SHP77 (cell line): Measurements from ENCODE around the gene SEMA6A.

Source experiments
- DNase-seq, 2 experiments: peaks; one replicate each; lab custom pipeline; 2025; lab: John Stamatoyannopoulos, UW

SEMA6A gene, protein sequence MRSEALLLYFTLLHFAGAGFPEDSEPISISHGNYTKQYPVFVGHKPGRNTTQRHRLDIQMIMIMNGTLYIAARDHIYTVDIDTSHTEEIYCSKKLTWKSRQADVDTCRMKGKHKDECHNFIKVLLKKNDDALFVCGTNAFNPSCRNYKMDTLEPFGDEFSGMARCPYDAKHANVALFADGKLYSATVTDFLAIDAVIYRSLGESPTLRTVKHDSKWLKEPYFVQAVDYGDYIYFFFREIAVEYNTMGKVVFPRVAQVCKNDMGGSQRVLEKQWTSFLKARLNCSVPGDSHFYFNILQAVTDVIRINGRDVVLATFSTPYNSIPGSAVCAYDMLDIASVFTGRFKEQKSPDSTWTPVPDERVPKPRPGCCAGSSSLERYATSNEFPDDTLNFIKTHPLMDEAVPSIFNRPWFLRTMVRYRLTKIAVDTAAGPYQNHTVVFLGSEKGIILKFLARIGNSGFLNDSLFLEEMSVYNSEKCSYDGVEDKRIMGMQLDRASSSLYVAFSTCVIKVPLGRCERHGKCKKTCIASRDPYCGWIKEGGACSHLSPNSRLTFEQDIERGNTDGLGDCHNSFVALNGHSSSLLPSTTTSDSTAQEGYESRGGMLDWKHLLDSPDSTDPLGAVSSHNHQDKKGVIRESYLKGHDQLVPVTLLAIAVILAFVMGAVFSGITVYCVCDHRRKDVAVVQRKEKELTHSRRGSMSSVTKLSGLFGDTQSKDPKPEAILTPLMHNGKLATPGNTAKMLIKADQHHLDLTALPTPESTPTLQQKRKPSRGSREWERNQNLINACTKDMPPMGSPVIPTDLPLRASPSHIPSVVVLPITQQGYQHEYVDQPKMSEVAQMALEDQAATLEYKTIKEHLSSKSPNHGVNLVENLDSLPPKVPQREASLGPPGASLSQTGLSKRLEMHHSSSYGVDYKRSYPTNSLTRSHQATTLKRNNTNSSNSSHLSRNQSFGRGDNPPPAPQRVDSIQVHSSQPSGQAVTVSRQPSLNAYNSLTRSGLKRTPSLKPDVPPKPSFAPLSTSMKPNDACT

DNA sequence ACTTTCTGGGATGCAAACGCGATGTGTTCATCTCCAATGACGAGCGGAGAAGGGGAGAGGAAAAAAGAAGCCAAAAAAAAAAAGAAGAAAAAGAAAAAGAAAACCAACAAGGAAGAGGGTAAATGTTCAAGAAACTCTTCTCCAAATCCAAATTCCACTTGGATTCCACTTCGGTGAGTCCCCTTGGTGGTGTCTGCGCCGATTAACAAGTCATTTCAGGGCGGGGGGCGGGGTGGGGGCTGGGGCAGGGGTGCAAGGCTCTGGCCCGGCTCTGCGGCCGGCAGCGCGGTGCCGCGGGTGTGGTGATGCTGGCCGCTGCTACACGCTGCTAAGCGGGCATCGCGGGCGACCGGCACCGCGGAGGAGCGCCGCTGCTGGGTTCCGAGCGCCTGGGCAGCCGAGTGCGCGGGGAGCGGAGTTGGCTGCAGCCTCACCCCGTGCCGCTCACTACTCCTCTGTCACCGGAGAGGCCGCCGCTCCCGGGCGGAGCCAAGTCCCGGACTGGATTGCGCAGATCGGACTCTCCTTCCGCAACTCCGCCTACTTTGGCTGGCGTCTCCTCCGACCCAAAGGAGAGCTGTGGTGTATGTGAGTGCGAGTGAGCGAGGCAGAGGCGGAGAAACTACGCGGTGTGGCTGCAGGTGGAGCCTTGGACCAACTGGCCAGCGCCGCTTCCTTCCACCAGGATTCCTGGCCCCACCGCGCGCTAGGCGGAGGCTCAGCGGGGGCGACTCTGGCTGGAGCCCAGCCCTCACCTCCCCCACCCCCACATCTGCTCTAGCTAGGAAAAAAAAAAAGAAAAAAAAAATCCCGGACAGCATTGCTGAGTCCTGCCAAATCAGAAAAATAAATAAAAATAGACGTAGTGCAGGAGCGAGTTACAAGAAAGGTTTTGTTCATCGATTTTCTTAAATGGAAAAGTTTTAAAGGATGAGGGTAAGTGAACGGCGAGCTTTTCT, at the start of gene SEMA6A:
TSS of gene SEMA6A (minus strand) at position 457 of the 959 bp plus-strand sequence. CDS start 69,879 bp downstream, outside the sequence.
- no peak for DNase-seq

DNA sequence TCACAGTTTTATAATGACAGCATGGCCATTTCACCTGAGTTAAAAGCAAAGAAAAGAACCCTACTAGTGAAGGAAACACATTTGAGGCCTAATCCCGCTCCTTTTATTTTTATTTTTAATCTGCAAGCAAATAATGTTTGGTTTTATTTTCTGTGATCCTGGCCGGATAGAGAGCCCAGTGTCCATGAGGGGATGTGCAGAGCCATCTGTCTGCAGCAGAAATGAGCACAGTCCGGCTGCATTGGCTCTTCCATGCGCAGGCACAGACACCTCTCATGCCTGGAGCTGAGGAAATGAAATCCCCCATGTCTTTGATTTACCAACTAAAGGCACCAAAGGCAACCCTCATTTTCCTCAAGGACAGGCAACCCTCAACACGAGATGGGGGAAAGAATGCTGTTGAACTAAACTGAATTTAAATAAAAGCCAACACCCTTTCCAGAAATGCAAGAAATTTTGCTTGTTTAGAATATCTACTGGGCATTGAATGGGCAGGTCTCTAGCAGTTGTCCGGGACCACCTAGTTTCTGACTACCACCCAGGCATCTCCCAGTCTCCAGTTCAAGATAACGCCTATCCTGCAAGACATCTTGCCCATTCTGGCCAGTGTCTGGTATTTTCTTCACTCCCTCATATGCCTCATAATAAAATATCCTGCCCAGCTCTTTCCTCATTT, 47.9 kb upstream of the SEMA6A start:
- no peak for DNase-seq

DNA sequence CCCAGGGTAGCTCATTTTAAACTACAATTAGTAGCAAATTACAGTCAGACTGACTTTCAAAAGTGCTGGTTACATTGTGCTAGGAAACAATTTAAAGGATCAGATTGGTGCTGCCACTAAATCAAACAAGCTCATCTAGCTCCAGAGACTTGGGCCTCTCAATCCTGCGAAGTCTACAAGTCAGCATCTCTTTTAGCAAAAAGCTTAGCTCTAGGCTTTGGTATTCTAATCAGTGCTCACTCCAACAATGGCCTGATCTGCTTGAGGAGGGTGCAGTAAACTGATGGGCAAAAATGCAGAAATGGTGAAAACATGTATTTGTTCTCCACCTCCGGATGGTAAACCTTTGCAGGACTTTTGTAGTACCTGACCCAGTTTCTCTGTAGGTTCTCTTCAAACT, 47.0 kb upstream of the SEMA6A start:
- DNase-seq = no peak

DNA sequence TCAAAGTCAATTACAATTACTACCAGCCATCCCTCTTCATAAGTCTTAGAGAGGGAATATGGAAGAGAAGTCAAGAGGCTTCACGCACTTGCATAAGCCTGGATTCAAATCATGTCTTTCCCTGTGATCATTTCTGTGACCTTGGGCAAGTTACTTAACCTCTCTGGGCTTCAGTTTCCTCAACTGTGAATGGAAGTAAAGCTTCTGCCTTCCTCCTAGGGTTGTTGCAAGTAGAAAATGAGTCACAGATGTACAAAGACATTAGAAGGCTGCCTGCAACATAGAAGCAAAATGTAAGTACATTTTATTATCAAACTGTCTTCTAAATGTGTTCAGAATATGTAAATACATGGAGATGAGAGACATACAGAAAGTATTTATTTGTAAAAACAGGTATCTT, 42.3 kb upstream of the SEMA6A start:
- DNase-seq = no peak

DNA sequence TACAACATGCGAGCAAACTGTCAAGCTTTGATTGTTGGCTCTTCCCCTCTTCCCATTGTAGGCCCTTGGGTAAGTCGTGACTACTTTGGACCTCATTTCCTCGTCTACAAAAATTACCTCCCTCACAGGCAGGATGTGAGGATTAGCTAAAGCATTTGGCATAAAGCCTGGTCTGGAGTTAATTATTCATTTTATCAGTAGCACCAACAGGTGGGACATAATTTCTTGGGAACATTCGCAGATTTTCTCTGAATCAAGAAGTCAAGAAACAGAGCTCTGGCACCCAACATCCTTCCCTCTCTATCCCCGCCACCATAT, 39.9 kb upstream of the SEMA6A start:
- DNase-seq = no peak

DNA sequence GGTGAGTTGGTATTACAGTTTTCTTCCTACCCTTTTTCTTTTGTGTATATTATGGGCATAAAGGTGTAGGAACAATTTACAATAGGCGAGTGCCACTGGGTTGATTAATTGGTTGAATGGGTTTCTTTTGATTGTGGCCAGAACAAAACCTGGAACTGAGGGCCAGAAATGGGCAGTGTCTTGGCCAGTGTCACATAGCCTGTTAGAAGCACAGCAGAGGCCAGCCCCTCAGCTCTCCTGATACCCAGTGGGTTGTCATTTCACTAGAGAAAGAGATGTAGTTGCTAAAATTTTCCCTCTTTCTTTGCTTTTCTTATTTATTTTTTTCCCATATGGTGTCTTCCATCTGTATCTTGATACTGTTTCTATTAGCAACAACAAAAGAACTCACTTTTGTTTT, 38.8 kb upstream of the SEMA6A start:
- no peak for DNase-seq

DNA sequence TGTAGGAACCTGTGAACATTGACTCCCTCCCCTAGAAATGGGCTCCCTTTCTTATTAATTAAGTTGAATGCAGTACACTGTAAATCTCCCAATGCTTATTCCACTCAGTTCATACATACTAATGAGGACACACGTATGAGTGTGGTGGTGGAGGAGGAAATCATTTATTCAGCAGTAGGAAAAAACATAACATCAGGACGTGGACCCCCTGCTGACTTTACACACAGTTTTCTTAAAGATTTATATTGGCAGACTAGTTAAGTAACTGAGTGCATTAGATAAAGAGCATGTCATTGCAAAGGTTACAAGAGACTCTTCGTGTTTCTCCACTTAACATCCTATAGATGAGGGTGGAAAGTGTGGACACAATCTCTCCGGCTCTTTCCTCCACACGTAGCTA, 37.8 kb upstream of the SEMA6A start:
- no peak for DNase-seq

DNA sequence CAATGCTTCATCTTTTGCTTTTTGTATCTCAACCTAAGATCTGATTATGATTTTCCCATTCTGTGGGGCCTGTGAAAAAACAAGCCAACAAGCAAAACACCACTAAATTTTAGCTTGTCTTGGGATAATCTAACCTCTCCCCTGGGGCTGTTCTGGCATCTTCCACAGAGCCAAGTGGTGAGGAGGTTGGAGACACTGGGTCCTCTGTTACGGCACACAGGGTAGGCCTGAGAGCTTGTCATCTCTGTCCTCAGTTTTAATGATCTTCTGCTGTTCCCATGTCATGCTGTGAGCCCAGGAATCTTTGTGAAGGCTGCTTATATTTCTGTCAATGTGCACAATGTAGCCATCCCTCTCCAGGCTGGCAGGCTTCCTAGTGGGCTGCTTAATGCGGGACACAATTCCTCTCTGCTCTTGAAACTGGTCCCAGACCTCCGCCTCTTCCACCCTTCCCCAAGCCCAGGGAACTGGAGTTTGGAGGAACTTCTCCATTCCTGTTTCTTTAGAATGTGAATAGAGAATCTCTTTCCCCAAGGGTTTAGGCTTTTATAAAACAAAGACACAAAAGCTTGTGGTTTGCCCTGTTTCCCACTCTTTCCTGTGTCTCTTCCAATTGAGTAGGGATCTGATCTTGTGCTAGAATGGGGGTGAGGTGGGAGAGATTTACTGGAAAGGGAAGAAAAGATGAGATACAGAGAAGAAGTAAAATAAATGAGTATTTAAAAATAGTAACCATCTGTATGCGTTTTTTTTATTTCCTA, 30.9 kb upstream of the SEMA6A start:
- DNase-seq = no peak

DNA sequence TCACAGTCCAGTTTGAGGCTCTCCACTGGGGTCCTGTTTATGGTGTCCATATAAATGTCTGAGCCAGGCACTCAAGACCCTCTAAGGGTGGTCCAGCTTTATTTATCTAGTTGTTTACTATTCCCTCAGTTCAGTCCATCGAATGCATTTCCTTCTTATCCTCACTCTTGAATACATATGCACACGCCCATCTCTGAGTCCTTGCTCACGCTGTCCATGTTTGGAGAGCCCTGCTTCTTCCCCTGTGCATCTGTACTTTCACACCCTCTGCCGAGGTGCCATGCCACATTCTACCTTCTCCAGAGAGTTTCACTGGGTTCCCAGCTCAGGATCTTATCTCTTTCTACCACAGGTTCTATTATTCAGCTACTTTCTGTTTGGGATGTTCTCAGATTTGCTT, 30.2 kb upstream of the SEMA6A start:
- no peak for DNase-seq

DNA sequence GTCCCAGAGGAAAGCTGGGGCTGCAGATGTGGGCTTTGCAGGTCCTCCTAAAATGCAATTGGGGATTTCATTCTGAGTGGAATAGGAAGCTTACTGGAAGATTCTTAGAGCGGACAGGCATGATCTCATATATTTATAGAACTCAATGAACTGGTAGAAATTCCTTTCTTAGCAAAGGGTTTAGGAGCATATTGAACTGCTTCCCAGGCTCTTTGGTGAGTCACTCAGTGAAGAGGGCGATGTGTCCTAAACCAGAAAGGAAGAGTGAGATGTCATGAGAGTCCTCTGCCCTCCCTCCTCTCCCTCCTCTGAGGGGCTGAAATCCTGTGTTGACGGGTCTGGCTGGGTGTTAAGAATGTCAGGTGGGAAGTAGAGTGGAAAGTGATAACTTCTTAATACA, 26.3 kb upstream of the SEMA6A start:
- DNase-seq = no peak

DNA sequence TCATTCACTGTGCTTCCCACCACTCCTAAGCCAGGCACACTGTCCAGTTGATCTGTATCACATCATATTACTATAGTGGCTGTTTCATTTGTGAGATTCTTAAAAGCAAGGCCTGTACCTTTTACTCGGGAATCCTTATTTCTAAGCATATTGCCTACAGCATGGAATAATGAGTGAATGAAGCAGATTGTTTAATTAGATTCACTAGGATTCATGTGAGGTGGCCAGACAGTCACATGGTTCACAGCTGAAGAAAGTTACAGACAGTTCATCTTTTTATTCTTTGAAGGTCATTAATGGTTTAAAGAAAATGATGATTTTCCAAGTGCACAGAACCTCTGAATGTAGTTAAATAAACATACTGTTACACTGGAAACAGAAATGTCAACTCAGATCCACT, 24.3 kb upstream of the SEMA6A start:
- no peak for DNase-seq

DNA sequence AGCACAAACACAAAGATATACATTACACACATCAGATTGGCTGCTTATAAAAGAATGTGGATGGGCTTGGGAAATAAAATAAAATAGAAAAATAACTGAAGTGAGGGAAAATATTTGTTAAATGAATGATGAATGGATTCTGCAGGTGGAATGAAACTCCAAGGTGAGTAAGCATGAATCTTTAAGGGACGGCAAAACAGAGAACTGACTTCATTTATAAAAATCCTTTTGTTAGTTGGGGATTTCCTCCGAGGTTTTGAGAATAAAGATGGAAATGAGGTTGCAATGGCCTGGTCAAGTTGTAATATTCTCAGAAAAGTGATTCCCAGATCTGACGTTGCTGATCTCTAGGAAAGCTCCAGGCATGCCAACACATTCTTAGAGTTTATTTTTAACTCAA, 20.9 kb upstream of the SEMA6A start:
- no peak for DNase-seq

DNA sequence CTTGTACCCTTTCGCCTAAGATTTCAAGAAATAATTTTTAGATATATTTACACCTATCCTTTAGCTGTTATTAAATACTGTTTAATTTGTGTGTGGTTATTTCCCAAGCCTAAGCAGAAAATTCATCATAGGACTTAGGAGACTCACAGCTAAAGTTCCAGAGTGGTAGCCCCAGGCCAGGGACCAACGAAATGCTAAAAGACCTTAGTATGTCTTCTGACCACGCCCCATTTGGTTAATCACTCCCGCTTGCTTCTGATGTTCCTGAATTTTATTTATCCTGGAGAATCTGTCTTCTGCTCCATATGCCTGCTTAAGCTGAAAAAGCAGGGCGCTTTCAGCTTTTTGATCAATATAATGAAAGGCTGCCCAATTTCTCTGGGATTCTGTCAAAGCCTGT, 18.7 kb upstream of the SEMA6A start:
- DNase-seq = no peak

DNA sequence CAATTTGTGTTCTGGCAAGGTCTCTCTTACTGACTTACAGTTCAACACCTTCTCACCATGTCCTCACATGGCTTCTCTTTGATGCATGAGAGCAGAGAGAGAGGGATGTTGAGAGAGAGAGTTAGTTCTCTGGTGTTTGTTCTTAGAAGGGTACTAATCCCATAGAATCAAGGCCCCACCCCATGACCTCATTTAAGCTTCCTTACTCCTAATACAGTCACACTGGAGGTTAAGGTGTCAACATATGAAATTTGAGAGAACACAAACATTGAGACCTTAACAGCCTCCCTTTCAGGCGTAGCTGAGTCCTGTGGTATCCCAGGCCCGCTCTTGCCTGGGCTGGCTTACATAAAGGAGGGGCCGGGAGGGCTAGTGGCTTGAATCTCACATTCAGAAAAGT, 10.6 kb upstream of the SEMA6A start:
- DNase-seq = no peak

DNA sequence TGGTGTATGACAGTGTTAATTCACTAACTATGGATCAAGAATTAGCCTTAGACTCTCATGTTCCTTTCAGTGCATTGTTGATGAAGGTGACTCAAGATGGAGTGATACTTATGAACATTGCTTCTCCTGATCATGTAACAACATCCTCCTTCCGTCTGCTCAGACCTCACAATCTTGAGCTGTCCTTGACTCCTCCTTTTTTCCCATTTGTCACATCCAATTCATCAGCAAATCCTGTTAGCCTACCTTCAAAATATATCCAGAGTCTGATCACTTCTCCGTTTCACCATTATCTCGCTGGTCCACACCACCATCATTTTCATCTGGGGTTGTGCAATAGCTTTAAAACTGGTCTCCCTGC, 9.2 kb upstream of the SEMA6A start:
- DNase-seq = no peak

DNA sequence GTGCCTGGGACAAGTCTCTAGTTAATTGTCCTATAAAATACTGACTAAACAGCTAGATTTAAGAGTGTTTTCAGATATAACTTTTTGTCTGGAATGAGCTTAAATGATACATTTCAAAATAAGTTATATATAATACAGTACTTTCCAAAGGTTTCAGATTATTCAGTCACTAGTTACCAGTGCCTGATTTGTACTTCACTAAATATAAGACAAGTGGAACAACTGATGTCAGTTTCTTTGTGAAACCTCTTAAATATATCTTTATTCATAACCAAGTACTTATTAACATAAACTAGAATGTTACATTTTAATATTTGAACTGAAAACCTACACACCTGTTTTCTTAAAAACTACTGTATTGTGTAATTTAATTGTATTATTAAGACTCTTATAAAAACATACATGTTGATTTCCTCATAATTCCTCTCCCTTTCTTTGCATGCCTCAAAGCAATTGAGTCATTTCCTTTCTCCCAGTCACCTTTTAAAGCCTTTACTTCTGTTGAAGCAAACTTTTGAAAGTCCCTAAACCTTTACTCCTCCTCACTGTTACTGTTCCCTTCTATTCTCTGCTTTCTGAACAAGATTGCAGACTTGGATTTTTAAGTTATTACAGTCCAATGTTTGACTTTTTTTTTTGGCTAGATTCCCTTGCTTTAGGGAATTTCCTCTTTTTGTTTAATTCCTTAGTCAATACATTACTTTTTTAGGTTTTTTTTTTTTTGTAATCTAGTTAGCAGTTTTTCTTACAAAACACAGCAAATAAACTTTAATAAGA, 8.7 kb upstream of the SEMA6A start:
- DNase-seq = no peak

DNA sequence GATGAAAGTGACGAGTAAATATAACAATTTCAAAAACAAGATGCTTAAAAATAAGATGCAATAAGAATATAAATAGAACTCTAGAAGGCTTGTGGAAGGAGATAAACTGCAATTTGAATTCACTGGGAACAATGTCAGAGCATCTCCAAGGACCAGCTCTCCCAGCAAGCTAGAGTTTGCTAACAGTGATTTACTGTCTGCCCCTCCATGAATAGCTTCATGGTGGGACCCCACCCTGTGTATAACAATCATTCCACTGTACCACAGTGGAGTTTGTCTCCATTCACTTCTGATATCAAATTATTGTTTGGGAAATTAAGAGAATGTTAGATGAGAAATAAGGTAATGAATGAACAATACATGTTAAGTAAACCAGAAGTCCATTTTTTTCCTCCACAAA, 7.3 kb upstream of the SEMA6A start:
- DNase-seq = no peak

DNA sequence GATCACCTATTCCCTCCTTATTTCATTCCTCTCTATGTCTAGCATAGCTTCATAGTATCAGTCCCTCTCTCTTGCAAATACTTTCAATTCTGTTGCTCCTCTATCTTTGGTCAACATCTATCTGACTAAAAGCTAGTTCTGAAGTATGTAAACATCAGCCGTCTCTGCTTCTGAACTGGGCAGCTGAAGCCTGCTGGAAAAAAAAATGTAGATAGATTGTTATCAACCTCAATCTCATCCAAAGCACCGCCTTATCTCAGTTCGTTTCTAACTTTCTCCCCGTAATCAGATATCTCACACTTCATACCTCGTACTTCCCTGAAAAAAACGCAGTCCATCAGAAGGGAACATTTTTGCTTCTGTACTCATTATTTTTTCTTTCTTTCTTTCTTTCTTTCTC, 4.5 kb upstream of the SEMA6A start:
- no peak for DNase-seq

DNA sequence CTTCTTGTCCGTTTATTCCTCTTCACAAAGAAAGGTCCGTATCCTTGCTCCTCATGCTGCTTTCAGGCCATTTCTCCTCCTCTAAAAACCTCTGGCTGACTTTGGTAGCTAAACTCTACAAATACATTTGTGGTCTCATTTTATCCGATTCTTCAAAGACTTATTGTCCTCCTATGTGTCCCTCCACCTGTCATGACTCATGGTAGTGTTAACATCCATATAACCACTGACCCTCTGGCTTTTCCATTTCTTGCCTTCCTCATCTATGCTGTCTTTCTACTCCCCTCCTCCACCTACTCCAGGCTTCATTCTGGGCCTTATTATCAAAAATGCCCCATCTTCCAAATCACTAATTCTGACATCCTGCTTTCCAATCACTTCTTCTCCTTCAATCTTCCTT, 4.1 kb upstream of the SEMA6A start:
- DNase-seq = no peak
